Stimulated activated CD4-positive, alpha-beta T cell treated with anti-CD3 and anti-CD28 coated beads, TNF-alpha, amount 100 ng/mL, for 24 hours (primary cell): Measurements from ENCODE around the gene SPATA46.

Experiments
- DNase-seq, 3 experiments: peaks; one replicate each; pipeline ENCODE4 v3.0.0-alpha.2; 2020; ENCODE audit warnings: low read depth in 3 of 3

Gene SPATA46

GRCh38 chr1:162373541-162374260, 3.0 kb downstream of the SPATA46 start:
- no peak for DNase-seq

- DNase-seq, result no peak
Measured at GRCh38 chr1:162373072-162373427, 3.6 kb downstream of the SPATA46 start.

- no peak for DNase-seq
Measured at GRCh38 chr1:162372159-162373071, 4.2 kb downstream of the SPATA46 start.

GRCh38 chr1:162371611-162372010, 5.0 kb downstream of the SPATA46 start:
- no peak for DNase-seq

GRCh38 chr1:162370721-162371120, 5.9 kb downstream of the SPATA46 start:
- DNase-seq, result no peak

- DNase-seq, result no peak
Measured at GRCh38 chr1:162370161-162370560, 6.5 kb downstream of the SPATA46 start.

- DNase-seq, result no peak
Measured at GRCh38 chr1:162369571-162369970, 7.1 kb downstream of the SPATA46 start.

GRCh38 chr1:162368451-162368850, 8.2 kb downstream of the SPATA46 start:
- no peak for DNase-seq

GRCh38 chr1:162367772-162368171, 8.9 kb downstream of the SPATA46 start:
- DNase-seq, result no peak

GRCh38 chr1:162367073-162367472, 9.6 kb downstream of the SPATA46 start:
- DNase-seq, result no peak

GRCh38 chr1:162366671-162367070, 10.0 kb downstream of the SPATA46 start:
- DNase-seq, result no peak

GRCh38 chr1:162366149-162366548, 10.5 kb downstream of the SPATA46 start:
- no peak for DNase-seq

- no peak for DNase-seq
Measured at GRCh38 chr1:162365284-162366020, 11.2 kb downstream of the SPATA46 start.

GRCh38 chr1:162364498-162364897, 12.2 kb downstream of the SPATA46 start:
- no peak for DNase-seq

- DNase-seq, result no peak
Measured at GRCh38 chr1:162363823-162364222, 12.8 kb downstream of the SPATA46 start.

- DNase-seq, result no peak
Measured at GRCh38 chr1:162361349-162361748, 15.3 kb downstream of the SPATA46 start.

GRCh38 chr1:162360874-162361260, 15.8 kb downstream of the SPATA46 start:
- DNase-seq, result no peak

- DNase-seq, result no peak
Measured at GRCh38 chr1:162360237-162360873, 16.3 kb downstream of the SPATA46 start.

- DNase-seq, result no peak
Measured at GRCh38 chr1:162359523-162360236, 17.0 kb downstream of the SPATA46 start.

GRCh38 chr1:162358928-162359327, 17.7 kb downstream of the SPATA46 start:
- no peak for DNase-seq

- DNase-seq, result no peak
Measured at GRCh38 chr1:162357681-162358266, 18.9 kb downstream of the SPATA46 start.
